Mucosa of gallbladder (tissue), 1 donor: Measurements from ENCODE around the gene UBTF. TPM values are rescaled to one million over a fixed set of nuclear protein-coding genes. Genes with fewer than 3 reads are reported as not detected.
"Not testable (repeated sequence)": the region's sequence is repeated elsewhere in the genome, so short reads cannot be mapped to it uniquely, and the experiment has no call there.

Experiments
- DNase-seq: peaks from one replicate; pipeline ENCODE4 v3.0.0-alpha.2; 2020; ENCODE audit warnings: low spot score
- total RNA-seq: library from RNA; stranded (reverse); gene quantifications from one replicate; pipeline ENCODE4 v1.2.1, GENCODE V29; 2021
- donor health status: DM: no; HTN: no; CAD: no.

Gene UBTF
- total RNA-seq, 1 donor from 2014 or later = 95.6 TPM

DNA sequence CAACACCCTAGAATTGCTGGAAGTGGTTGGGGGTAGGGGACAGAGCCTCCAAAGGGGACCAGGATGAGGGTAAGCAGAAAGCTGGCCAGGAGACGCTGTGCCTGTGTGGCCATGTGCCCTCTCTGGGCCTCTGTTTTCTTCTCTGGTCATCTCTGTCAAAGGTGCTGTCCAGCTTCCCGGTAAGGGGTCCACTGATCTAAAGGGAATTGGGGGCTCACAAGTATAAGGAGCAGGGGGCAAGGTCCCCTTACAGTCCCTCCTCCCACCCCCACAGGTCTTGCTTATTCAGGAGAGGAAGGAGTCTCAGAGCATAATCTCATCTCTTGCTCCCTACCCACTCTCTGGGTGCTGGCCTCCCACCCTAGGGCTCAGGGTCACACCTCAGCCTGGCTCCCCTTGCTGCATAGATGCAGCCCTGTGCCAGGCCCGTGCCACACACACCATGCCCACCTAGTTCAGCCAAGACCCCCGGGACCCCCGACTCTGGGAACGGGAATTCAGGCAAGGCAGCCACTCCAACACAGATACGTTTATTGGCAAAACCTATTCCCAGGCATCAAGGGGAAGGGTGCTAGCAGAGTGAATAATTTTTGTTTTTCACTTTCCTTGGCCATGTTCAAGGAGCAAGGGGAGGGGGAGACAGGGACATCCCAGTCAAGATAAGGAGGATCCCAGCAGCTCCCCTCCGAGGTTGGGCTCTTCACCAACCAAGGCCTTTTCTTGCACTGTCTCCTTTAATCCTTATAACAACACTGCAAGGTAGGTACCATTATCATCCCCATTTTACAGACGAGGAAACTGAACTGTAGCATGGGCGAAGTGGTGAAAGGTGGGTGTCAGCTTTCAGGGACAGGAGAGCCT lies 28.6 kb upstream of the UBTF start:
- no peak for DNase-seq

DNA sequence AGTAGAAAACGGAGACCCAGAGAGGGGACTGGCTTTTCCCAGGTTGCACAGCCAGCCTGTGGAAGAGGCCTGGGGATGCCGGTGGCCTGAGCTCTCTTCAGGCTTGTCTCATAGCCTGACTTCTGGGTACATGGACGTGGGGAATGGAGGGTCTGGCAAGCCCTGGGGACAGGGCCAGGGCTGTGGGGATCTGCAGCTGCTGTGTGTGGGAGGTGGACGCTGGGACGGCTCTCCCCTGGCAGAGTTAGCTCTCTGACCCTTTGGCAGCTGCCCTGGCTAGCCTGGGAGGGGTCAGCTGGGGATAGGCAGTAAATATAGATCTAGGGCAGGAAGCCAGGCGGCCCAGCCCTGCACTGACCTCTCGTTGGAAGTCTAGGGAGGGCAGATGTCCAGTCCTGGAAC lies 28.0 kb upstream of the UBTF start:
- no peak for DNase-seq

GRCh38 chr17:44241106-44241624 lies 21.7 kb upstream of the UBTF start:
- no peak for DNase-seq

DNA sequence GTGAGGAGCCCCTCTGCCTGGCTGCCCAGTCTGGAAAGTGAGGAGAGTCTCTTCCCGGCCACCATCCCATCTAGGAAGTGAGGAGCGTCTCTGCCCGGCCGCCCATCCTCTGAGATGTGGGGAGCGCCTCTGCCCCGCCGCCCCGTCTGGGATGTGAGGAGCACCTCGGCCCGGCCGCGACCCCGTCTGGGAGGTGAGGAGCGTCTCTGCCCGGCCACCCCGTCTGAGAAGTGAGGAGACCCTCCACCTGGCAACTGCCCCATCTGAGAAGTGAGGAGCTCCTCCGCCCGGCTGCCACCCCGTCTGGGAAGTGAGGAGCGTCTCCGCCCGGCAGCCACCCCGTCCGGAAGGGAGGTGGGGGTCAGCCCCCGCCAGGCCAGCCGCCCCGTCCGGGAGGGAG lies 18.4 kb upstream of the UBTF start:
- DNase-seq = not testable (repeated sequence)

DNA sequence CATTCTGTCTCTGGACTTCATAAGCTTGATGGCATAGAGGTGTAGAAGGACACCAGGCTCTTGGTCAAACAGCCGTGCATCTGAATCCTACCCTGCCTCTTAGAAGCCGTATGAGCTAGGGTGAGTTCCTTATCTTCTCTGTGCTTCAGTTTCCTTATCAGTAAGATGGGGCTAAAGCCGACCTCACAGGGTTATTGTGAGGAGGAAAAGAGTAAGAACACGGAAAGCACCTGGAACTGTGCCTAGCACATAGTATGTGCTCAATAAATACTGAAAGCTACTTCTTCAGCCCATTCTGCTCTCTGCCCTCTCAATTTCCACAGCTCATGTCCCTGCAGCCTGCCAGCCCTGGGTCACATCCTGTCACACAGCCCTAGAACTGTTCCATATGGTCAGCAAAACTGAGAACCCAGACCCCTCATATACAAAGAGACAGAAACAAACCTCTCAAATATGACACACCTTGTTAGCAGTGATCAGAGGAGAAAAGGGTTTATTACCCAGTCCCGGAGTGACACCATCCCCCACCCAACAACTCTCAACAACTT lies 17.0 kb upstream of the UBTF start:
- DNase-seq = no peak

DNA sequence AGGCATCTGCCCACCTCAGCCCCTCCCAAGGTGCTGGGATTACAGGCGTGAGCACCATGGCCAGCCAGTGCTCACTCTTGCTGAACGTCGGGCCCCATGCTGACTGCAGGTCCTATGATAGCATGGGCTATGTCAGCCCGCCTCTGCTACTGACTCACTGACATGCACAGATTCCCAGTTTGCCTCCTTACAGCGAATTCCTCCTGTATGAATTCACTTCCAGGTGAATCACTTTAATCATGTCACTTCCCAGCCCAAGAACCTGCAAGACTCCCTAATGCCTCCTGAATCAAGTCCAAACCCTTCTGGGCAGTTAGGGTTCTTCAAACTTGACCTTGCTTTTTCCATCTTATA lies 16.1 kb upstream of the UBTF start:
- no peak for DNase-seq

GRCh38 chr17:44233582-44233981 lies 14.1 kb upstream of the UBTF start:
- DNase-seq = no peak

GRCh38 chr17:44232061-44232460 lies 12.6 kb upstream of the UBTF start:
- DNase-seq = no peak

- DNase-seq = no peak
Observed at GRCh38 chr17:44230140-44230539, 10.7 kb upstream of the UBTF start.

DNA sequence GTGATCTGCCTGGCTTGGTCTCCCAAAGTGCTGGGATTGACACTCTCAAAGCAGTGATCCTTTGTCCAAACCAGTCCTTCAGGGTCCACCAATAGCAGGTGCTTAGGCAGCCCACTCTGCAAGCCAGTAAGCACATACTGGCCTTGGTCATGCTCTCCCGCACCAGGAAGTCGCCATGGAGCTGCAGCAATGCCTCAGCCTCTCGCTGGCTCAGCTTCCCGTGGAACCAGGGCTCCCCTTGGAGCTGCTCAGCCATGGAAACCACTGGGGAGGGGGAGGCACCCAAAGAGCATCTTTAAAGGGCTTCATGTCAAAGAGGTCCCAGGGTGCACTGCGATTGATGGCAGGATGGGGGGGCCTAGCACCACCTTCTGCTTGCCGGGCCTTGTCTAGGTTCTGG lies 9.6 kb upstream of the UBTF start:
- DNase-seq = no peak

DNA sequence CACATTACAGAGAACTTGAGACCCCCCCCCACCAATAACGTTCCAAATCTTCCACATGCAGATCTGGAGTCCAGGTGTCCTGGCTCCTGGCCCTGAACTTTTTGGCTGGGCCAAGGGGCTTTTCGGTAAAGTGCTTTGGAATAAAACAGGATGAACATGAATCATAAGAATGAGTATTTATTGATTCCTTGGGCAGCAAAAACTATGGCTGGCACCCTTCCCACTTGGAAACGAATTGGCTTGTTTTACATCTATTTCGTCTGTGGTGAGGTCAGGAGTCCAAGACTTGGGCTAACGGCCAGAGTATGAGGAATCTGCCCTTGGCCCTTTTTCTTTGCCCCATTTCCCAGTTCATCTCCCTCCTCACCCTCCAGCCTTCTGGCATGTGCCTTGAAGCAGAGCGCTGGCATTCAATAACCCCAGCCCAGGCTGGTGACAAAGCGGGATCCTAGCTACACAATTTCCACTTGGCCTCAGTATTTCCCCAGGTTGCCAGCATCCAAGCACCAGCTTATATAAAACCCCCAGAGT lies 4.1 kb upstream of the UBTF start:
- peak; percentile 89 for DNase-seq

DNA sequence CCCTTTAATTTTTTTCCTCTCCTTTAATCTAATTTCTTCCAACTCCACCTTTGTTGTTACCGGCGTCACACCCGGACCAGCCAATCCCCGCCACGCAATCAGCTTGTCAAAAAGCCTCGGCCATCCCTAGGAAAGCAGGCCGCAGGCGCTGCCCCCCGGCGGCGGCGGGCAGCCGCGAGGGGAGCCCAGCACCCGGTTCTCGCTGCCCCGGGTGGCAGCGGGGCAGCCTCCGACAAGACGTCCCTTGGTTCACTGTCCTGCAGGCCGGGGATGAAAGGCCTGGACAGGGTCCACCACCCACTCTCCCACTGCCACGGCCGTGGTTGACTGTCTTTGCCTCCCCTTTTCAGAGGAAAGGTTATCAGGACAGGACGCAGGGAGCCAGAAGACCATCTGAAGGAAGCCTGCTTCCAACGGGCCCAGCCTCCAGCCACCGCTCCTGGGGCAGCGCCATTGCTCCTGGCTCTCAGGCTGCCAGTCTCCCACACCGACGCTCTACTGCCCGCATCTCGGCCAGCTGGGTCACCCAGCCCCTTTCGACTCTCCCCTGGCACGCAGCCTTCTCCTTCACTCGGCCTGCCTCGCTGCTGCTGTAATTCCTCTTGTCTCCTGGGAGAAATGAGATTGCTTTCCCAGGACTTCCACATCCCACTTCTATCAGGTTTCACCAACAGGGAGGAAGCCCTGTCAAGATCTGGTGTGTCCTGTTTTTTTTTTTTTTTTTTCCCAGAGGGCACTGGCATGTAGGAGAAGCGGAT lies 2.8 kb upstream of the UBTF start:
- DNase-seq = peak; percentile 76

DNA sequence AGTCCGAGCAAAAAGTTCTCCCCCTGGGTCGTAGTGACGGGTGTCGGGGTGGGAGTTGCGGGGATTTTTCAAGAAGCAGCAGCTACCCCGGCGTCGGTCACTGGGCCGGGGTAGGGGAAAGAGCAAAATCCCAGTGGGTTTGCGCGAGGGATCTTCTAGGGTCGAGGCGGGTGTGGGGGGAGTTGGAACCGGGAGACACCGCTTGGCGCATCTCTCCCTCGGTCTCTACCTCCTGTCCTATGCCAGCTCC lies 2.3 kb upstream of the UBTF start:
- no peak for DNase-seq

DNA sequence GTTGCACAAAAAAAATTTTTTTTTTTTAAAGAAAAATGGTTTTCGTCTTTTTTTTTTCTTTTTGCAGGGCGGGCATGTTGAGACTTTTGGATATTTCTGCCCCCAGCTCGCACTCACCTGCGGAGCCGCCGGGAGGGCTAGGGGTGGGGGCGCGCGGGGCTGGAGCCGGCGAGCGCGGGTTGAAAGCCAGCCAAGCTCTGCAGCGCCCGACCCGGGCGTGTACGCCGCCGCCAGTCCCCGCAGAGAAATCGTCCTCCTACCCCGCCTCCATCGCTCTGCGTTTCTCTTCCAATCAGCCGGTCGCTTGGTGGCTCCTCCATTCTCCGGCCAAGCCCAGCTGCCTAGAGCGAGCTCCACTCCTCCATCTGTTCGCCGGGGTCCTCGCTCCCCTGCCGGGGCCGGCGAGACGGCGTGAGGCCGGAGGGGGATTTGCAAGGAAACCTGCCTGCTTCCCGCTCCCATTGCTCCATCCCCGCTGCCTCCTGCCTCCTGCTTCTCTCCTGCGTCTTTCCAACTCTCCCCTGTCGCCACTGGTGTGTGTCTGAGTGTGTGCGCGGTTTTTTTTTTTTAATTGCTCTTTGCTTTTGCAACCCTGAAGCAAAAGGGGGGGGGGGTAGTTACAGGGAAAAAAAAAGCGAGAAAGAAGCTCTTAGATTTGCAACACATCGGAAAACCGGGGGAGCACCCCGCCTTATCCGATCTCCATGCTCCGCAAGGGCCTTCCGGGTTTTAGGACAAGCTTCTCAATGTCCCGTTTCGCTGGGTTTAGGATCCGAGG lies 1.8 kb upstream of the UBTF start:
- DNase-seq = peak; percentile 76

DNA sequence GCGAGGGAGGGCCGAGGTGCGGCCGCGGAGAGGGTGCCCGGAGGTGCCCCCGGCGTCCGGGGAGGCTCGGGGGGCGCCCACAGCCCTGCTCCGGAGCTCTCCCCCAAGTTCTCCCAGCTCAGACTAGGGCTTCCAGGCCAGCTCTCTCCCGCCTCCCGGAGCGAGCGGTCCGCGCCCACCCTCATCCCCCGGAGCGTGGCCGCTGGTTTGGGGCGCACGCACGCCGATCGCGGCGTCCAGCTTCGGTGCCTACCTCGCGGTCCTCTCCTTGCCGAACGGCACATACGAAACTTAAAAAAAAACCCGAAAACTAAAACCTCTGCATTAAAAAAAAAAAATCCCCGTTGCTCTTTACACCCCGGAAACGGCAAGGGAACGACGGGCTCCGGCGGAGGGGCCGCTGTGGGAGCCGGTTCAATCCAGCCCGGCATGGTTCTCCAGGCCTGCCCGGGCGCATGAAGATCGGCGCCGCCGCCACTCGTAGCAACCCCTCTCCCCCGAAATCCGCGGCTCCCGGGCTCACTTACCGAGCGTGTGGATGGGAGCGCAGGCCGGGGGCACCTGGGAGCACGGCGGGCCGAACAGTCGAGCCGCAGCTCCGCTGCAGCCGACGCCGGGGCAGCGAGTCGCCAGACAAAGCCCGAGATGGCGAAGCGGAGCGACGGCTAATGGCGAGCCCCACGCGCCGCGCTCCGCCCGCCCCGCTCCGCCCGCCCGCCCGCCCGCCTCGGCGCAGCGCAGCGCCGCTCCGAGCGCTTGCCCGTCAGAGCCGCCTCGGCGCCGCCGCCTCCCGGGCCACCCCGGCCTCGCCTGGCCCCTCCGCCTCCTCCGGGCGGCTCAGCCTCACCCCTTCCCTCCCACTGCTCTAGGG lies 973 bp upstream of the UBTF start:
- DNase-seq = peak; percentile 46

GRCh38 chr17:44219108-44219615 lies 313 bp downstream of the UBTF start:
- peak; percentile 61 for DNase-seq

GRCh38 chr17:44218344-44219107 lies 949 bp downstream of the UBTF start:
- DNase-seq = peak; percentile 87

DNA sequence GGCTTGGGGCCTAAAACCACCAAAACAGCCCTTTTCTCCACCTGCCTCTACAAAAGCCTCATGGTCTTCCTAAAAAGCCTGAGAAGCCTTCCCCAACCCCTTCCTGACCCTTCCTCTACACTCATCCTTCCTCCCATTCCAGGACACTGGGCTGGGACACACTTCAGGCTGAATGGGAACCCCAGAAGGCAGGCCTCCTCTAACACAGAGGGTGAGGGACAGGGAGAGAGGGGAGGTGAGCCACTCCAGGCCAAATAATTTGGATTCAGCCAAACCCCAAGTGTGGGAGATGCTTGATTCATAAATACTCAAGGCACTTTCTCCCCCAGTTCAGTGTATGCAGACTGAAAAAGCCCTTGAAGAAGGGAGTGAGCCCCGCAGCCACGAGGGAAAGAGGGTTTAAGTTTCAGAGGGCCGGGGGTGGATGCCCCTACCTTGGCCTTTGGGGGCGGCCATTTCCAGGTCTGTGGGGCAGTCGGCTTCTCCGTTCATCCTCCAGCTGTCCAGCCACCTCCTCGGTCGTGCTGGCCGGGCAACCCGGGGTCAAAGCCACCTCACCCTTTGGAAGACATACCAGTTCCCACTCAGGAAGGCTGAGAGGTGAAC lies 1.6 kb downstream of the UBTF start:
- no peak for DNase-seq

GRCh38 chr17:44216694-44217093 lies 2.8 kb downstream of the UBTF start:
- no peak for DNase-seq

GRCh38 chr17:44216173-44216572 lies 3.3 kb downstream of the UBTF start:
- DNase-seq = no peak
